ENCODE data around the gene SFXN5. TPM values are rescaled to one million over a fixed set of nuclear protein-coding genes. Genes with fewer than 3 reads are reported as not detected.

Gene SFXN5
- total RNA-seq, 1 experiment from 2014 or later, result 13.3 TPM

GRCh38 chr2:73018188-73018825, 53.2 kb downstream of the SFXN5 start:
- Histone ChIP-seq H3K27me3 (replicated peaks) (no peaks in the 10 kb centered on the region), H3K4me1 (replicated peaks) (peaks cover 32% of the 10 kb centered on the region), H3K4me3 (no peak overlapping the region), H3K9me3 (replicated peaks) (no peaks in the 10 kb centered on the region), H3K36me3 (peaks cover 4% of the 10 kb centered on the region; the same call in 1 of the 2 replicates), H3K27ac (no peak overlapping the region)
- peak in 1 of 2 experiments; percentile 41 for DNase-seq (ENCODE audit: low read depth in 1 of 2, low spot score in 2 of 2)

- Histone ChIP-seq H3K4me3 (no peak overlapping the region), H3K27me3 (replicated peaks) (no peaks in the 10 kb centered on the region), H3K4me1 (replicated peaks) (peaks cover 21% of the 10 kb centered on the region), H3K9me3 (replicated peaks) (no peaks in the 10 kb centered on the region), H3K27ac (no peak overlapping the region), H3K36me3 (no peaks in the 10 kb centered on the region)
- DNase-seq (ENCODE audit: low read depth in 1 of 2, low spot score in 2 of 2), result no peak
Measured at GRCh38 chr2:73013936-73014335, 57.6 kb downstream of the SFXN5 start.

GRCh38 chr2:73009177-73009839, 62.2 kb downstream of the SFXN5 start:
- Histone ChIP-seq H3K27me3 (replicated peaks) (no peaks in the 10 kb centered on the region), H3K4me1 (replicated peaks) (peaks cover 7% of the 10 kb centered on the region), H3K27ac (no peak overlapping the region), H3K9me3 (replicated peaks) (no peaks in the 10 kb centered on the region), H3K36me3 (no peaks in the 10 kb centered on the region; the same call in 1 of the 2 replicates), H3K4me3 (no peak overlapping the region)
- no peak for DNase-seq (ENCODE audit: low read depth in 1 of 2, low spot score in 2 of 2)

- no peak for DNase-seq (ENCODE audit: low read depth in 1 of 2, low spot score in 2 of 2)
- Histone ChIP-seq H3K4me1 (replicated peaks) (peaks cover 1% of the 10 kb centered on the region), H3K27me3 (replicated peaks) (no peaks in the 10 kb centered on the region), H3K36me3 (no peaks in the 10 kb centered on the region; the same call in 1 of the 2 replicates), H3K4me3 (no peak overlapping the region), H3K27ac (no peak overlapping the region), H3K9me3 (replicated peaks) (no peaks in the 10 kb centered on the region)
Measured at GRCh38 chr2:73008766-73009135, 62.8 kb downstream of the SFXN5 start.

- H3K4me1 ChIP-seq (replicated peaks), result no peaks in the 10 kb centered on the region
- H3K4me3 ChIP-seq, result no peak overlapping the region
- no peaks in the 10 kb centered on the region for H3K9me3 ChIP-seq (replicated peaks)
- H3K27ac ChIP-seq, result no peak overlapping the region
- H3K27me3 ChIP-seq (replicated peaks), result no peaks in the 10 kb centered on the region
- no peak for DNase-seq (ENCODE audit: low read depth in 1 of 2, low spot score in 2 of 2)
- H3K36me3 ChIP-seq, result no peaks in the 10 kb centered on the region; the same call in 1 of the 2 replicates
Measured at GRCh38 chr2:73007991-73008765, 63.3 kb downstream of the SFXN5 start.

- Histone ChIP-seq H3K9me3 (replicated peaks) (no peaks in the 10 kb centered on the region), H3K36me3 (no peaks in the 10 kb centered on the region; the same call in 1 of the 2 replicates), H3K27me3 (replicated peaks) (no peaks in the 10 kb centered on the region), H3K4me3 (no peak overlapping the region), H3K4me1 (replicated peaks) (no peaks in the 10 kb centered on the region), H3K27ac (no peak overlapping the region)
- no peak for DNase-seq (ENCODE audit: low read depth in 1 of 2, low spot score in 2 of 2)
Measured at GRCh38 chr2:73006969-73007710, 64.4 kb downstream of the SFXN5 start.

GRCh38 chr2:73004889-73005596, 66.5 kb downstream of the SFXN5 start:
- no peak overlapping the region for H3K27ac ChIP-seq
- H3K4me1 ChIP-seq (replicated peaks), result peaks cover 14% of the 10 kb centered on the region
- no peak overlapping the region for H3K4me3 ChIP-seq
- H3K36me3 ChIP-seq, result peaks cover 5% of the 10 kb centered on the region; the same call in 1 of the 2 replicates
- no peaks in the 10 kb centered on the region for H3K27me3 ChIP-seq (replicated peaks)
- DNase-seq (ENCODE audit: low read depth in 1 of 2, low spot score in 2 of 2), result no peak
- no peaks in the 10 kb centered on the region for H3K9me3 ChIP-seq (replicated peaks)

- no peak for DNase-seq (ENCODE audit: low read depth in 1 of 2, low spot score in 2 of 2)
- H3K36me3 ChIP-seq, result peaks cover 5% of the 10 kb centered on the region; the same call in 1 of the 2 replicates
Measured at GRCh38 chr2:73004466-73004865, 67.0 kb downstream of the SFXN5 start.

GRCh38 chr2:73003027-73003426, 68.5 kb downstream of the SFXN5 start:
- peaks cover 5% of the 10 kb centered on the region; the same call in 1 of the 2 replicates for H3K36me3 ChIP-seq
- no peak overlapping the region for H3K4me3 ChIP-seq
- H3K27me3 ChIP-seq (replicated peaks), result no peaks in the 10 kb centered on the region
- peaks cover 20% of the 10 kb centered on the region for H3K4me1 ChIP-seq (replicated peaks)
- no peaks in the 10 kb centered on the region for H3K9me3 ChIP-seq (replicated peaks)
- no peak for DNase-seq (ENCODE audit: low read depth in 1 of 2, low spot score in 2 of 2)
- H3K27ac ChIP-seq, result no peak overlapping the region

More at GRCh38 chr2:73004466-73004865, 67.0 kb downstream of the SFXN5 start:
- H3K27ac ChIP-seq, result no peak overlapping the region
- no peaks in the 10 kb centered on the region for H3K27me3 ChIP-seq (replicated peaks)
- no peak overlapping the region for H3K4me3 ChIP-seq
- no peaks in the 10 kb centered on the region for H3K9me3 ChIP-seq (replicated peaks)
- peaks cover 20% of the 10 kb centered on the region for H3K4me1 ChIP-seq (replicated peaks)

GRCh38 chr2:73000808-73001570, 70.5 kb downstream of the SFXN5 start:
- peaks cover 20% of the 10 kb centered on the region for H3K4me1 ChIP-seq (replicated peaks)
- H3K27ac ChIP-seq, result no peak overlapping the region

GRCh38 chr2:72999729-73000725, 71.5 kb downstream of the SFXN5 start:
- H3K27me3 ChIP-seq (replicated peaks), result no peaks in the 10 kb centered on the region

More at GRCh38 chr2:73000808-73001570, 70.5 kb downstream of the SFXN5 start:
- Histone ChIP-seq H3K9me3 (replicated peaks) (no peaks in the 10 kb centered on the region), H3K27me3 (replicated peaks) (no peaks in the 10 kb centered on the region), H3K36me3 (0 out of 2 replicates have a peak, but pooled peaks cover 5% of the 10 kb centered on the region), H3K4me3 (no peak overlapping the region)
- DNase-seq (ENCODE audit: low read depth in 1 of 2, low spot score in 2 of 2), result no peak

More at GRCh38 chr2:72999729-73000725, 71.5 kb downstream of the SFXN5 start:
- Histone ChIP-seq H3K9me3 (replicated peaks) (no peaks in the 10 kb centered on the region), H3K27ac (no peak overlapping the region), H3K36me3 (0 out of 2 replicates have a peak, but pooled peaks cover 5% of the 10 kb centered on the region), H3K4me1 (replicated peaks) (peaks cover 20% of the 10 kb centered on the region), H3K4me3 (no peak overlapping the region)
- DNase-seq (ENCODE audit: low read depth in 1 of 2, low spot score in 2 of 2), result peak; percentile 82 to 83
